GM12878 (cell line): ENCODE data around the gene PDLIM5. TPM values are rescaled to one million over a fixed set of nuclear protein-coding genes. Genes with fewer than 3 reads are reported as not detected.

Experiments
- ATAC-seq: fragments of 200-7000 bp; cut with Tn5 transposase; 3 replicates; pipeline ENCODE4 v1.9.1; 2020; ENCODE audit warnings: mild to moderate bottlenecking, moderate library complexity
- BruUV-seq: library from RNA; stranded (reverse); fragments of 400-500 nt; replicated peaks from 2 replicates; lab custom pipeline; 2021; lab: Mats Ljungman, UMichigan
- CTCF ChIA-PET: fragments of 300-600 bp; sonication (Branson Sonifier 250); formaldehyde crosslinking; extraction: SDS; loops from one replicate; lab custom pipeline; 2021; ENCODE audit warnings: inconsistent platforms; lab: Yijun Ruan, JAX
- POLR2A ChIA-PET: fragments of 350-600 bp; formaldehyde crosslinking; extraction: SDS; loops from one replicate; lab custom pipeline; 2021; ENCODE audit warnings: inconsistent platforms; lab: Charles Lee
- RAD21 ChIA-PET: fragments of 300-600 bp; sonication (Branson Sonifier 250); formaldehyde crosslinking; loops from one replicate; lab custom pipeline; 2023; ENCODE audit warnings: antibody characterized with exemption; ENCODE audit not compliant: unreplicated experiment; lab: Charles Lee
- SMC1A ChIA-PET: fragments of 300-600 bp; sonication (Branson Sonifier 250); formaldehyde crosslinking; loops from one replicate; lab custom pipeline; 2023; ENCODE audit not compliant: unreplicated experiment, uncharacterized antibody; lab: Charles Lee
- DNase-seq: peaks from one replicate; pipeline ENCODE4 v3.0.0-alpha.2; 2011; ENCODE audit warnings: low read depth, low spot score
- FAIRE-seq: peaks from 3 replicates; lab custom pipeline; 2011; peaks lifted over from hg19 to GRCh38; lab: Jason Lieb, UNC
- H2AFZ ChIP-seq: 2 replicates; pipeline ENCODE4 v1.6.0; 2011; ENCODE audit warnings: low read depth, low read length, control low read depth; ENCODE audit not compliant: control insufficient read depth
- H3K27ac ChIP-seq: 2 replicates; pipeline ENCODE4 v1.5.1; 2011; ENCODE audit warnings: control low read depth; ENCODE audit not compliant: control insufficient read depth, insufficient read depth
- H3K27me3 ChIP-seq, 2 experiments: replicated peaks in 1 of 2; 2 replicates each; pipeline versions ENCODE4 v1.6.0 to v1.6.1; 2011; ENCODE audit warnings: low read length in 1 of 2; ENCODE audit not compliant: control insufficient read depth in 2 of 2, insufficient read depth in 2 of 2
- H3K36me3 ChIP-seq, 2 experiments: 2 replicates each; pipeline ENCODE4 v1.5.1; 2011; ENCODE audit warnings: low read length in 1 of 2; ENCODE audit not compliant: control insufficient read depth in 2 of 2, insufficient read depth in 2 of 2
- H3K4me1 ChIP-seq: 2 replicates; pipeline ENCODE4 v1.6.1; 2011; ENCODE audit warnings: mild to moderate bottlenecking, low read length, moderate library complexity, mixed read lengths; ENCODE audit not compliant: control insufficient read depth, insufficient read depth
- H3K4me2 ChIP-seq: 2 replicates; pipeline ENCODE4 v1.6.0; 2011; ENCODE audit warnings: control low read depth; ENCODE audit not compliant: control insufficient read depth, insufficient read depth
- H3K4me3 ChIP-seq: fragments of 200-600 bp; sonication (generic); 2 replicates; pipeline ENCODE4 v1.5.1; 2016
- H3K79me2 ChIP-seq: 2 replicates; pipeline ENCODE4 v1.6.0; 2011; ENCODE audit warnings: low read length; ENCODE audit not compliant: control insufficient read depth, insufficient read depth
- H3K9ac ChIP-seq: 2 replicates; pipeline ENCODE4 v1.8.0; 2011; ENCODE audit warnings: low read length, control low read depth, mixed read lengths; ENCODE audit not compliant: control insufficient read depth, insufficient read depth
- H3K9me3 ChIP-seq: replicated peaks from 3 replicates; pipeline ENCODE4 v1.5.1; 2011; ENCODE audit warnings: mild to moderate bottlenecking, low read length; ENCODE audit not compliant: control insufficient read depth, insufficient read depth
- H4K20me1 ChIP-seq: 2 replicates; pipeline ENCODE4 v1.6.0; 2011; ENCODE audit not compliant: control insufficient read depth, insufficient read depth
- FOS ChIP-seq: IDR thresholded peaks from 3 replicates; pipeline ENCODE4 v1.6.1; 2011; ENCODE audit warnings: borderline replicate concordance; ENCODE audit not compliant: insufficient read length; ENCODE audit errors: extremely low read depth
- GABPA ChIP-seq: IDR thresholded peaks from 2 replicates; pipeline ENCODE4 v1.6.1; 2014; ENCODE audit warnings: antibody characterized with exemption, low read depth, mild to moderate bottlenecking, inconsistent platforms
- HDAC2 ChIP-seq: fragments of 200-600 bp; sonication (generic); IDR thresholded peaks from 2 replicates; pipeline ENCODE4 v1.6.1; 2017
- HDAC6 ChIP-seq: fragments of 200-600 bp; sonication (generic); IDR thresholded peaks from one replicate; pipeline ENCODE4 v1.8.0; 2017; ENCODE audit warnings: antibody characterized with exemption; ENCODE audit not compliant: unreplicated experiment
- IKZF1 ChIP-seq: fragments of 450-650 bp; conservative IDR thresholded peaks from 2 replicates; pipeline ENCODE4 v1.6.1; 2017; ENCODE audit warnings: antibody characterized with exemption, mild to moderate bottlenecking
- KLF5 ChIP-seq: fragments of 450-650 bp; IDR thresholded peaks from 2 replicates; pipeline ENCODE4 v1.6.1; 2014; ENCODE audit warnings: mild to moderate bottlenecking; ENCODE audit not compliant: partially characterized antibody
- SMAD5 ChIP-seq: IDR thresholded peaks from 2 replicates; pipeline ENCODE4 v1.6.1; 2016; ENCODE audit warnings: antibody characterized with exemption, low read depth
- SREBF1 ChIP-seq: IDR thresholded peaks from 2 replicates; pipeline ENCODE4 v1.6.1; 2012; ENCODE audit warnings: mild to moderate bottlenecking, low read length
- ZNF384 ChIP-seq: IDR thresholded peaks from 2 replicates; pipeline ENCODE4 v1.6.1; 2012; ENCODE audit warnings: low read depth, mild to moderate bottlenecking, low read length, improper control_type of control experiment, borderline replicate concordance
- ZSCAN29 ChIP-seq: fragments of 450-650 bp; IDR thresholded peaks from 2 replicates; pipeline ENCODE4 v1.6.1; 2017; ENCODE audit warnings: mild to moderate bottlenecking, moderate library complexity
- WGBS: methylation state at CpG from one replicate; pipeline ENCODE4 v1.1.6; 2016; ENCODE audit warnings: low lambda C conversion rate; ENCODE audit not compliant: insufficient replicate concordance, insufficient coverage; ENCODE audit errors: missing lambda C conversion rate; 5-methylcytosine and 5-hydroxymethylcytosine counted together
- in situ Hi-C: fragments of 300-500 bp; cut with MboI; formaldehyde crosslinking; loops from 9 replicates; pipeline ENCODE4 v1.14.3; 2018; ENCODE audit warnings: mixed read lengths
- intact Hi-C: fragments of 100-400 bp; cut with micrococcal nuclease; formaldehyde crosslinking; loops from one replicate; pipeline ENCODE4 v1.14.2; 2022; ENCODE audit not compliant: unreplicated experiment
- polyA plus RNA-seq, 11 experiments: library from polyadenylated mRNA; depleted of rRNA in 4 of 11; unstranded in 6 of 11; stranded (reverse) in 5 of 11; fragments of >200 nt; fragmentation: Nextera tagmentation in 4 of 11; fragmentation: Illumina TruSeq in 1 of 11; extraction: Ambion mirVana in 4 of 11; extraction: Trizol in 1 of 11; gene quantifications; 1 replicate in 1 of 11; 2 replicates in 10 of 11; pipeline versions ENCODE4 v1.2.1 to v1.2.3, GENCODE V29; 2011 to 2016; ENCODE audit warnings: inconsistent platforms in 2 of 11, missing spikeins in 2 of 11, low read depth in 1 of 11
- total RNA-seq, 4 experiments: library from RNA; depleted of rRNA in 3 of 4; stranded (reverse); fragments of >200 nt in 3 of 4; fragmentation: Illumina TruSeq in 1 of 4; extraction: Trizol in 1 of 4; gene quantifications; 2 replicates each; pipeline versions ENCODE4 v1.2.1 to v1.2.3, GENCODE V29; 2013 to 2021
- TF ChIP-seq, protein P1 (sequence below): IDR thresholded peaks from 2 replicates; pipeline ENCODE4 v1.6.1; 2012; ENCODE audit warnings: improper control_type of control experiment, low read depth, low read length; ENCODE audit not compliant: insufficient replicate concordance
- TF ChIP-seq, protein P2 (sequence below): IDR thresholded peaks from 2 replicates; pipeline ENCODE4 v1.6.1; 2012; ENCODE audit warnings: mild to moderate bottlenecking, low read depth, low read length
- TF ChIP-seq, protein P3 (sequence below): IDR thresholded peaks from 2 replicates; pipeline ENCODE4 v1.6.1; 2011; ENCODE audit warnings: borderline replicate concordance, low read depth, mild to moderate bottlenecking, moderate library complexity, mixed read lengths, low read length; ENCODE audit not compliant: insufficient read depth; ENCODE audit errors: extremely low read length
- TF ChIP-seq, protein P4 (sequence below): IDR thresholded peaks from 2 replicates; pipeline ENCODE4 v1.6.1; 2012; ENCODE audit warnings: low read depth, low read length, improper control_type of control experiment

The PDLIM5 gene
- total and polyA plus RNA-seq, 10 of the 15 experiments (the other 5 are each of a cell fraction or from before 2014, with no cell fraction given): 10.0 to 52.9 (median 20.7) TPM

DNA sequence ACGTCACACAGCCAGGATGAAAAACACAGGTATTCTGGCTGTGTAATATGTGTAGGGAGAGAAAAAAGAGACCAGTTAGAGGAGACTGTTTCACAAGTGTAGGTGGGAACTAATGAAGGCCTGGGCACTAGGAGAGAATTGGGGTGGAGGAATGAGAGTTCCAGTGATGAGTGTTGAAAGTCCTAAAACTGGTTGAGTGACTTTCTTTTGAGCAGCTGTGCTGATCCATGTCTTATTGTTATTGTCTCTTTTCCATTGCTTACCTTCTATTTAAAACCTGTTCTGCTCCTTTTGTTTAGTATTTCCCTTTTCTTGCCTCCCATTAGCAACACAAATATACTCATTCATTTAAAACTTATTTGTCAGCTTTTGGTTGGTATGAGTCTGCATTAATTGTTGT lies 88.7 kb downstream of the PDLIM5 start (continued):
- TF ChIP-seq KLF5 (no peak), FOS (no peak), ZNF384 (no peak)

DNA sequence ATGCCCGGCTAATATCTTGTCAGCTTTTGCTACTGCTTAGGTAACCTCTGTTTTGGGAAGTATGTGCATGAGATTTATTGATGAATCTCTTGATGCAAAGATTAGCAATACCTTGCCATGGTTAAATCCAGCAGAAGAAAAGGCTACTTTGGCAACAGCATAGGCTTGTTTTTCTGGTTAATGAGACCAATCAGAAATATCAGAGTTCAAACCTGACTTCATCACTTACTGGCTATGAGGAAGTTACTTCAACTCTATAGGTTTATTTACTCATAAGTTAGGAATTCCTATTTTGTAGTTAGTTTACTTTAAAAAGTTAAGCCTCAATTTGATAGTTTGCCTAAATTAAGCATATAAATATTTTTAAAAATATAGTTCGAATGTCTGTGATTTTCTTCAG lies 93.1 kb downstream of the PDLIM5 start:
- in situ Hi-C loops: no loop called here
- Histone ChIP-seq H3K4me2 (no peak overlapping the region), H3K9ac (no peak overlapping the region), H3K27me3 (no peaks in the 10 kb centered on the region), H3K4me1 (no peaks in the 10 kb centered on the region), H3K27ac (no peak overlapping the region), H3K9me3 (no peaks in the 10 kb centered on the region), H3K79me2 (no peaks in the 10 kb centered on the region), H3K36me3 (no peaks in the 10 kb centered on the region), H4K20me1 (no peaks in the 10 kb centered on the region), H3K4me3 (no peak overlapping the region), H2AFZ (no peak overlapping the region)
- no peak for ATAC-seq
- no peak for DNase-seq
- intact Hi-C loops: no loop called here
- ChIA-PET SMC1A (no interaction called here), POLR2A (no interaction called here), CTCF (no interaction called here), RAD21 (no interaction called here)
- BruUV-seq: no TSS peak
- FAIRE-seq: no peak
- 67% methylated on average over 2 of the region's 2 CpGs for WGBS
- TF ChIP-seq ZSCAN29 (no peak), HDAC6 (no peak), SMAD5 (no peak), IKZF1 (no peak), GABPA (no peak), HDAC2 (no peak), SREBF1 (no peak), ZNF384 (no peak)
- TF ChIP-seq, protein P1, sequence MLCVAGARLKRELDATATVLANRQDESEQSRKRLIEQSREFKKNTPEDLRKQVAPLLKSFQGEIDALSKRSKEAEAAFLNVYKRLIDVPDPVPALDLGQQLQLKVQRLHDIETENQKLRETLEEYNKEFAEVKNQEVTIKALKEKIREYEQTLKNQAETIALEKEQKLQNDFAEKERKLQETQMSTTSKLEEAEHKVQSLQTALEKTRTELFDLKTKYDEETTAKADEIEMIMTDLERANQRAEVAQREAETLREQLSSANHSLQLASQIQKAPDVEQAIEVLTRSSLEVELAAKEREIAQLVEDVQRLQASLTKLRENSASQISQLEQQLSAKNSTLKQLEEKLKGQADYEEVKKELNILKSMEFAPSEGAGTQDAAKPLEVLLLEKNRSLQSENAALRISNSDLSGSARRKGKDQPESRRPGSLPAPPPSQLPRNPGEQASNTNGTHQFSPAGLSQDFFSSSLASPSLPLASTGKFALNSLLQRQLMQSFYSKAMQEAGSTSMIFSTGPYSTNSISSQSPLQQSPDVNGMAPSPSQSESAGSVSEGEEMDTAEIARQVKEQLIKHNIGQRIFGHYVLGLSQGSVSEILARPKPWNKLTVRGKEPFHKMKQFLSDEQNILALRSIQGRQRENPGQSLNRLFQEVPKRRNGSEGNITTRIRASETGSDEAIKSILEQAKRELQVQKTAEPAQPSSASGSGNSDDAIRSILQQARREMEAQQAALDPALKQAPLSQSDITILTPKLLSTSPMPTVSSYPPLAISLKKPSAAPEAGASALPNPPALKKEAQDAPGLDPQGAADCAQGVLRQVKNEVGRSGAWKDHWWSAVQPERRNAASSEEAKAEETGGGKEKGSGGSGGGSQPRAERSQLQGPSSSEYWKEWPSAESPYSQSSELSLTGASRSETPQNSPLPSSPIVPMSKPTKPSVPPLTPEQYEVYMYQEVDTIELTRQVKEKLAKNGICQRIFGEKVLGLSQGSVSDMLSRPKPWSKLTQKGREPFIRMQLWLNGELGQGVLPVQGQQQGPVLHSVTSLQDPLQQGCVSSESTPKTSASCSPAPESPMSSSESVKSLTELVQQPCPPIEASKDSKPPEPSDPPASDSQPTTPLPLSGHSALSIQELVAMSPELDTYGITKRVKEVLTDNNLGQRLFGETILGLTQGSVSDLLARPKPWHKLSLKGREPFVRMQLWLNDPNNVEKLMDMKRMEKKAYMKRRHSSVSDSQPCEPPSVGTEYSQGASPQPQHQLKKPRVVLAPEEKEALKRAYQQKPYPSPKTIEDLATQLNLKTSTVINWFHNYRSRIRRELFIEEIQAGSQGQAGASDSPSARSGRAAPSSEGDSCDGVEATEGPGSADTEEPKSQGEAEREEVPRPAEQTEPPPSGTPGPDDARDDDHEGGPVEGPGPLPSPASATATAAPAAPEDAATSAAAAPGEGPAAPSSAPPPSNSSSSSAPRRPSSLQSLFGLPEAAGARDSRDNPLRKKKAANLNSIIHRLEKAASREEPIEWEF: no peak
- TF ChIP-seq, protein P2, sequence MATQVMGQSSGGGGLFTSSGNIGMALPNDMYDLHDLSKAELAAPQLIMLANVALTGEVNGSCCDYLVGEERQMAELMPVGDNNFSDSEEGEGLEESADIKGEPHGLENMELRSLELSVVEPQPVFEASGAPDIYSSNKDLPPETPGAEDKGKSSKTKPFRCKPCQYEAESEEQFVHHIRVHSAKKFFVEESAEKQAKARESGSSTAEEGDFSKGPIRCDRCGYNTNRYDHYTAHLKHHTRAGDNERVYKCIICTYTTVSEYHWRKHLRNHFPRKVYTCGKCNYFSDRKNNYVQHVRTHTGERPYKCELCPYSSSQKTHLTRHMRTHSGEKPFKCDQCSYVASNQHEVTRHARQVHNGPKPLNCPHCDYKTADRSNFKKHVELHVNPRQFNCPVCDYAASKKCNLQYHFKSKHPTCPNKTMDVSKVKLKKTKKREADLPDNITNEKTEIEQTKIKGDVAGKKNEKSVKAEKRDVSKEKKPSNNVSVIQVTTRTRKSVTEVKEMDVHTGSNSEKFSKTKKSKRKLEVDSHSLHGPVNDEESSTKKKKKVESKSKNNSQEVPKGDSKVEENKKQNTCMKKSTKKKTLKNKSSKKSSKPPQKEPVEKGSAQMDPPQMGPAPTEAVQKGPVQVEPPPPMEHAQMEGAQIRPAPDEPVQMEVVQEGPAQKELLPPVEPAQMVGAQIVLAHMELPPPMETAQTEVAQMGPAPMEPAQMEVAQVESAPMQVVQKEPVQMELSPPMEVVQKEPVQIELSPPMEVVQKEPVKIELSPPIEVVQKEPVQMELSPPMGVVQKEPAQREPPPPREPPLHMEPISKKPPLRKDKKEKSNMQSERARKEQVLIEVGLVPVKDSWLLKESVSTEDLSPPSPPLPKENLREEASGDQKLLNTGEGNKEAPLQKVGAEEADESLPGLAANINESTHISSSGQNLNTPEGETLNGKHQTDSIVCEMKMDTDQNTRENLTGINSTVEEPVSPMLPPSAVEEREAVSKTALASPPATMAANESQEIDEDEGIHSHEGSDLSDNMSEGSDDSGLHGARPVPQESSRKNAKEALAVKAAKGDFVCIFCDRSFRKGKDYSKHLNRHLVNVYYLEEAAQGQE: no peak
- TF ChIP-seq, protein P3, sequence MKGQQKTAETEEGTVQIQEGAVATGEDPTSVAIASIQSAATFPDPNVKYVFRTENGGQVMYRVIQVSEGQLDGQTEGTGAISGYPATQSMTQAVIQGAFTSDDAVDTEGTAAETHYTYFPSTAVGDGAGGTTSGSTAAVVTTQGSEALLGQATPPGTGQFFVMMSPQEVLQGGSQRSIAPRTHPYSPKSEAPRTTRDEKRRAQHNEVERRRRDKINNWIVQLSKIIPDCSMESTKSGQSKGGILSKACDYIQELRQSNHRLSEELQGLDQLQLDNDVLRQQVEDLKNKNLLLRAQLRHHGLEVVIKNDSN: no peak
- TF ChIP-seq, protein P4, sequence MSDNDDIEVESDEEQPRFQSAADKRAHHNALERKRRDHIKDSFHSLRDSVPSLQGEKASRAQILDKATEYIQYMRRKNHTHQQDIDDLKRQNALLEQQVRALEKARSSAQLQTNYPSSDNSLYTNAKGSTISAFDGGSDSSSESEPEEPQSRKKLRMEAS: no peak
